Measurements from ENCODE around the gene C16orf46. TPM values are rescaled to one million over a fixed set of nuclear protein-coding genes. Genes with fewer than 3 reads are reported as not detected.
A peak's percentile ranks its signal among the peaks of the same experiment; 100 is the strongest.

C16orf46 gene
- total RNA-seq, 1 experiment from 2014 or later = 1.7 TPM

- POLR2A ChIA-PET = interaction anchor here (0.6 kb wide), 1 partner anchor 19 kb away, joined by 3 read pairs; no protein-coding TSS in a partner anchor
- RAD21 ChIA-PET (ENCODE audit: low non-redundant PET in 1 of 2, low total read pairs in 2 of 2, uncharacterized antibody in 2 of 2, unreplicated experiment in 2 of 2) = interaction anchor here in 1 of 2 experiments (1.8 kb wide), 1 partner anchor 107 kb away, joined by 3 read pairs; no protein-coding TSS in a partner anchor
- H3K36me3 ChIP-seq (ENCODE audit: control insufficient read depth in 1 of 2, insufficient read depth in 2 of 2, low read length in 2 of 2) = peaks cover 9 to 15% of the 10 kb centered on the region in 2 experiments; a peak in 3 of 4 replicates
- no peaks in the 10 kb centered on the region for H3K27me3 ChIP-seq (ENCODE audit: insufficient read depth, low read length)
- H4K20me1 ChIP-seq (ENCODE audit: insufficient read depth) = no peaks in the 10 kb centered on the region
- no peaks in the 10 kb centered on the region for H3K9me2 ChIP-seq (ENCODE audit: insufficient read depth)
- H3K4me1 ChIP-seq (ENCODE audit: control insufficient read depth in 1 of 2, insufficient read depth in 2 of 2, low read length in 2 of 2) = peaks cover 10 to 14% of the 10 kb centered on the region in 2 experiments; a peak in 3 of 4 replicates
- no peak for ATAC-seq
- BruUV-seq (replicated peaks) = TSS peak; percentile 51
- H3K27ac ChIP-seq (ENCODE audit: low read depth, low read length) = peak overlapping the region; percentile 79; the same call in 1 of the 2 replicates
- CTCF ChIA-PET = interaction anchor here (1.1 to 2.9 kb wide), 11 partner anchors 9 to 162 kb away, joined by 3 to 29 read pairs (median 11); partner anchors contain the start of genes C16orf46, CENPN and CMC2
- peaks cover 46% of the 10 kb centered on the region for H3K79me2 ChIP-seq (ENCODE audit: insufficient read depth, low read length)
- intact Hi-C loops (cut with micrococcal nuclease) = loop anchor here (5.0 to 10.0 kb wide), 3 partner anchors 40 to 698 kb away; partner anchors contain the start of gene C16orf46
- H2AFZ ChIP-seq (ENCODE audit: low read depth, low read length, poor library complexity, severe bottlenecking) = no peak overlapping the region
- peak overlapping the region; percentile 86 for H3K4me2 ChIP-seq (ENCODE audit: low read length)
- no peak for DNase-seq (ENCODE audit: low read depth, low spot score)
- H3K9ac ChIP-seq (ENCODE audit: low read length) = peak overlapping the region; percentile 63
- H3K4me3 ChIP-seq (replicated peaks in 1 of 2; ENCODE audit: low read depth in 1 of 2, low read length in 2 of 2) = peak overlapping the region; percentile 66 to 73
- H3K9me3 ChIP-seq (ENCODE audit: control insufficient read depth in 1 of 2, insufficient read depth in 1 of 2, low read depth in 1 of 2, low read length in 2 of 2) = no peaks in the 10 kb centered on the region
- no peak for TF ChIP-seq EZH2 (IDR thresholded peaks at IDR 0.05)
- no peak for TF ChIP-seq JUND (IDR thresholded peaks at IDR 0.05)
- TF ChIP-seq SP1 (IDR thresholded peaks at IDR 0.05; ENCODE audit: low read depth) = no peak
- no peak for TF ChIP-seq SIN3A (IDR thresholded peaks at IDR 0.05; ENCODE audit: low read depth)
- TF ChIP-seq YY1 (IDR thresholded peaks at IDR 0.05; ENCODE audit: extremely low read depth, insufficient replicate concordance, low read depth, low read length) = no peak
- no peak for TF ChIP-seq EZH2phosphoT487 (IDR thresholded peaks at IDR 0.05; ENCODE audit: borderline replicate concordance)
Measured at GRCh38 chr16:81036751-81037350, 40.2 kb downstream of the C16orf46 start.
